Erythroblast (primary cell): ENCODE measurements around the gene MYL6.

Experiments used
- DNase-seq, 2 experiments: peaks; one replicate each; lab custom pipeline; 2025; lab: John Stamatoyannopoulos, UW
- GATA1 ChIP-seq: IDR thresholded peaks from 2 replicates; pipeline ENCODE4 v1.6.1; 2011; ENCODE audit warnings: low read depth, mild to moderate bottlenecking, control low read depth, low read length, moderate library complexity
- POLR2A ChIP-seq: IDR thresholded peaks from 2 replicates; pipeline ENCODE4 v1.6.1; 2011; ENCODE audit warnings: mild to moderate bottlenecking, low read length

Gene MYL6

DNA sequence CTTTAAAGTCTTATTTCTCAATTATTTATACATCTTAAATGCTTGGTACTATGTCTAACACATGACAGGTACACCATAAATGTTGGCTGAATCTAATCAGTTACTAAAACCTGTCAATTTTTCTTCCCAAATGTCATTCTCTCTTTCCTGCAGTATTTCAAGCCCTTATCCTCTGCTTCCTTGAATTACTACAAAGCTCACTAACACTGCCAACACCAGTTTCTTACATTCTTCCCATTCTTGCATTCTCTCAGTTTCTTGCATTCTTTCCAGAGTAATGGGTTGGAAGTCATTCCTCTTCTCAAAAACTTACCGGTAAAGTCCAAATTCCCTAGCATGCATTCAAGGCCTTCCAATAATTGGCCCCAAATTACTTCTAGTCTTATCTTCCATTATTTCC is 40.7 kb downstream of the MYL6 start:
- no peak for DNase-seq

DNA sequence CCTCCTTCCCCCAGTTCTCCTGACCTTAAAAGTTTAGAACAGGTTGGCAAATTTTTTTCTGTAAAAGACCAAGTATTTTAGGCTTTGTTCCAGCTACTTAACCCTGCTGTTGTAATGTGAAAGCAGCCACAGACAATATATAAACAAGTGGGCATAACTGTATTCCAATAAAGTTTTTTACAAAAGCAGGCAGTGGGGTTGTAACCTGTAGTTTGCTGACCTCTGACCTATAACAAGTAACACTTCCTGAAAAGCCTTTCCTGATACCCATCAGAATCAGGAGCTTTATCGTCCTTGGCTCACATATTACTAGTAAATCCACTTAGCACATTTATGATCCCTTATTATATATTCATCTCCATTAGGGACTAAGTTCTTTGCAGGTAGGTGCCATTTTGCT is 44.2 kb downstream of the MYL6 start:
- DNase-seq: no peak
- TF ChIP-seq GATA1 (no peak), POLR2A (no peak)

More for the DNA sequence above, 40.7 kb downstream of the MYL6 start:
- TF ChIP-seq POLR2A (no peak), GATA1 (no peak)

DNA sequence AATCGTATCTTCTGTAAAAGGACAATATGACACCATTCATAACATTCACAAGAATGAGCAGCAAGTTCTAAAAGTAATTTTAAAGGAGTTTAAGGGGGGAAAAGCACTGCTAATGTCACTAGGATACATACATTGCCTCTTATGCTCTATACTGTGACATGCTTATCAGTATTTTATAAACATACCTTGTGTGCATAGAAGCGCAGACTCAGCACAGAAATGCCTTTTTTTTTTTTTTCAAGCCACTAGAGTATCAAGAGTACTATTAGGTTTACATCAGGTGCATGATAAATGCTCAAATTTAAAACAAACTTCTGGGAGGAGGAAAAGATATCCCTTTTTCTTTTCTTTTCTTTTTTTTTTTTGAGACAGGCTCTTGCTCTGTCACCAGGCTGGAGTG is 44.7 kb downstream of the MYL6 start:
- no peak for DNase-seq
- no peak for TF ChIP-seq POLR2A
- no peak for TF ChIP-seq GATA1

DNA sequence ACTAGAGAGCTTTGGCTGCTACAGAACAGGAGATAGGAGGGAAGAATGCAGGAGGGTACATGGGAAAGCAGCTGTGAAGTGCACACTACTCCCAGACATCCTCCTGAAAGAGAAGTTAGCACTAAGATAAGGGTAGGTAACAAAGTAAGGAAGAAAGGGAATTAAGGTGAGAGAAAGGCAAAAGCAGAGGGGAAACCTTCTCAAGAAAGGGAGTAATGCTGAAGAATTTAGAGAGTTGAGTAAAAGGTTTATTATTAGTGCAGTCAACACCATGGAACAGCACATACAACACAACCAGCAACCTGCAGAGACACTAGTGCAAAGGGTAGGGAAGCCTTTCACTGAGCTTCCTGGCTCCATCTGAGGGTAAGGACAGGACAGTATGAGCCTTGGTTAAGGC is 46.1 kb downstream of the MYL6 start:
- no peak for DNase-seq
- TF ChIP-seq POLR2A (no peak), GATA1 (no peak)

DNA sequence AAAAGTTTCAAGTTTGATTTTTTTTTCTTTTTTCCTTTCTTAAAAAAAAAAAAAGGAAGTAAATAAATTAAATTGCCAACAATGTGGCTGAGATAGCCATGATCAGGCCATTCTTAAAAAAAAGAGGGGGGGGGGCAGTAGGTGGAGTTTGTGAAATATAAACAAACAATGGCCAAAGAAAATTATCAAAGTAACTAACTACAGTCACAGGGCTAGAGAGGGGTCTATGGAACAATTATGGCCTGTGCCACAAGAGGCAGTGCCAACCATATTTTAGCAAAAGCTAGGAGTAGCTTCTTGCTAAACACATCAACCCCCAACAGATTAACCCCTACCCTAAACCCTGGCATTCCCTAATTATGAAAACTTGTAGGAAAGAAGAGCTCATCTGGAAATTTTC is 47.3 kb downstream of the MYL6 start:
- TF ChIP-seq POLR2A: no peak
- TF ChIP-seq GATA1: no peak
- DNase-seq: peak; percentile 13 to 14

DNA sequence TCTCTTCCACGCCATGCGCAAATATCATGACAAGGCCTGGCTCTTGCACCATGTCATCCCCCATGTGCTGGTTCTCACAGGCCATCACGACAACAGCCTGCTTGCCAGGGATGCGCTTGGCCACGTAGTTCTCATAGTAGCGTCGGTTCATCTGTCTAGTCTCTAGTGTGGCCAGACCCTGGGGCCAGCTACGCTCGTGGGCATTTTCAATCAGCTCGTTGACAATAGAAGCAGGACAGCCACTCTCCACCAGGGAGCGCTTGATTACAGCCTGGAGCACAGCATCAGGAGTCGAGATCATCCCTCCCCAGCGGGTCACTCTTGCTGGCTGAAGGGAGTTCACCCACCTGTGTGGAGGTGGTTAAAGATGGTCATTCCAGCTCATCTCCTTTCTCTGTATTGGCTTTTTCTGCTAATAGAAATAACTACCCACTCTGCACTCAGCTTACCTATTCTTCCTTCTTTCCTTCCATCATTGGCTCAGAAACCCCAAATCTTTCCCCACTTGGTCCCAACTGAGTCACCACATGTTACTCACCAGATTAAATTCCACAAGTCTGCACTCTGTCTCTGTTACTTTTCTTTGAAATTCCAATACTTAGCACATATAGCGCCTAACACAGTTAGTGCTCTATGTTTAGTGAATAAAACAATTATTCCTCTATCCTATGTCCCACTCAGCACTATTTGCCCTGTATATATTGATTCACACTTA is 48.5 kb downstream of the MYL6 start:
- peak; percentile 67 to 81 for DNase-seq
- TF ChIP-seq POLR2A (no peak), GATA1 (no peak)

DNA sequence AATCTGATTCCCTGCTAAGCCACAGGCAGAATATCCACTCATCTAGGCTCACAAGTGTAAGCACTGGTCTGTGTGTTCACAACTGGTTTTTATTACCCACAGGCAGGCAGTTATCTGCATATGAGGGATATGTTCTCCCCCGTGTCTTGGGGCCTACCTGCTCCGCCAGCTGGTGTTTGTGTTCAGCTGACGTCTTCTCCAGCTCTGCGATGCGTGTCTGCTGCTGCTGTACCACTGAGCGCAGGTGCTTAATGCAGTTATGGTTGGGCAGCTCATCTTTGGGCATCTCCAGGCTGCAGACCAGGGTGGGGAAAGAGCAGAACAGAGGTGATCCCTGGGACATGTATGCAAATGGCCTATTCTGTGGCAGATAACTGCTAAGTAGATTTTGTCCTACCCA is 49.8 kb downstream of the MYL6 start:
- no peak for TF ChIP-seq GATA1
- DNase-seq: no peak
